ENCODE results near the gene MAPK6.
"Not testable (repeated sequence)": the region's sequence is repeated elsewhere in the genome, so short reads cannot be mapped to it uniquely, and the experiment has no call there.

Gene MAPK6

DNA sequence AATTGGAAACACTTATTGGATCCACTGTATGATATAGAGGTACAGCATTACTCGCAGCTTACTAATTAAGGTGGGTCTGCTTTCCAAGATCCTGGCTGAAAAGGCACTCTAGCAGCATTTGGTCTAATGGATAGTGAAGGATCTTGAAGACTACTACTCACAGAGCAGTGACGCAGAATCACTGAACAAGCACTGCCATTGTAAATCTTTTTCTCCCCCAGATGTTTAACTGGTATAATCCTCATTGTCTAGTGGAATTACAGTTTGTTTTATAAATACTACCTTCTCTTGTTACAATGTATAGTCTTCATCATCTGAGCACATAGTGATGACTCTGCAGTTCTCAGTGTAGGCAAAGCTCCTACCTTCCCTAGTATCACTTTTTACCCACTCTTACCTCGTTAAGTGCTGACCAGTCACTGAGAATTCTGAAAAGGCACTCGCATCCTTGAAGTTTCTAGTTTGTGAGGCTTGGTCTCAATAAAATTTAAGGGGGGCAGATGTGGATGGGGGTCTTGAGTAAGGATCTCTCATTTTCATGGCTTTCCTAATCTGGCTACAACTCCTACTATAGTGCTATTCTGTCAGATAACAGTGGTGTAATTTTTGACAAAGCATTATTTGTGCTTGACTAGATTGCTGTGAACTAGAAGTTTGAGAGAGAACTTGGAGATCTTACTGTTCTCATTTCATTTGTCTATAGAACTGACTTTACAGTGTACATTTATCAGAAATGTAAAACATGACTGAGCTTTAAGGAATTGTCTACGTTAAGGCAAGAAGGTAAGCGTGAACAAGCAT, 23.2 kb downstream of the MAPK6 start:
- TF ChIP-seq, protein P1, sequence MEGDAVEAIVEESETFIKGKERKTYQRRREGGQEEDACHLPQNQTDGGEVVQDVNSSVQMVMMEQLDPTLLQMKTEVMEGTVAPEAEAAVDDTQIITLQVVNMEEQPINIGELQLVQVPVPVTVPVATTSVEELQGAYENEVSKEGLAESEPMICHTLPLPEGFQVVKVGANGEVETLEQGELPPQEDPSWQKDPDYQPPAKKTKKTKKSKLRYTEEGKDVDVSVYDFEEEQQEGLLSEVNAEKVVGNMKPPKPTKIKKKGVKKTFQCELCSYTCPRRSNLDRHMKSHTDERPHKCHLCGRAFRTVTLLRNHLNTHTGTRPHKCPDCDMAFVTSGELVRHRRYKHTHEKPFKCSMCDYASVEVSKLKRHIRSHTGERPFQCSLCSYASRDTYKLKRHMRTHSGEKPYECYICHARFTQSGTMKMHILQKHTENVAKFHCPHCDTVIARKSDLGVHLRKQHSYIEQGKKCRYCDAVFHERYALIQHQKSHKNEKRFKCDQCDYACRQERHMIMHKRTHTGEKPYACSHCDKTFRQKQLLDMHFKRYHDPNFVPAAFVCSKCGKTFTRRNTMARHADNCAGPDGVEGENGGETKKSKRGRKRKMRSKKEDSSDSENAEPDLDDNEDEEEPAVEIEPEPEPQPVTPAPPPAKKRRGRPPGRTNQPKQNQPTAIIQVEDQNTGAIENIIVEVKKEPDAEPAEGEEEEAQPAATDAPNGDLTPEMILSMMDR (IDR thresholded peaks at IDR 0.05; ENCODE audit: insufficient read depth, low read depth, low read length, missing control alignments) = no peak
- no peak overlapping the region for H3K4me3 ChIP-seq (ENCODE audit: low read length)
- peak; percentile 45 for DNase-seq (ENCODE audit: low read depth)

DNA sequence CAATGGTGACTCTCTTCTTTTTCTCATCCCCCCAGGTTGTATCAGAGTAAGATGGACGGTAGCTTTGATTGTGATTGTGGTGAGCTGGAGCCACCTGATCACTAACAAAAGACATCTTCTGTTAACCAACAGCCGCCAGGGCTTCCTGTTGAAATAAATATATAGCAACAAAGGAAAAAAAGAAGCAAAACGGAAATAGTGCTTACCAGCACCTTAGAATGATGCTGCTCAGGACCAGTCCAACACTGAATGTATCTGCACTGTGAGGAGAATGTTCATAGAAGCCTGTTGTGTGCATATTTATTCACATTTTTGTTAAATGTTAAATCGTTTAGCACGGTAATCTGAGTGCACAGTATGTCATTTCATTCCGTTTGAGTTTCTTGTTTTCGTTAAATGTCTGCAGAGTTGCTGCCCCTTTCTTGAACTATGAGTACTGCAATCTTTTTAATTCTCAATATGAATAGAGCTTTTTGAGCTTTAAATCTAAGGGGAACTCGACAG, 26.8 kb downstream of the MAPK6 start:
- not testable (repeated sequence) for DNase-seq (ENCODE audit: low read depth); H3K4me3 ChIP-seq (ENCODE audit: low read length)

DNA sequence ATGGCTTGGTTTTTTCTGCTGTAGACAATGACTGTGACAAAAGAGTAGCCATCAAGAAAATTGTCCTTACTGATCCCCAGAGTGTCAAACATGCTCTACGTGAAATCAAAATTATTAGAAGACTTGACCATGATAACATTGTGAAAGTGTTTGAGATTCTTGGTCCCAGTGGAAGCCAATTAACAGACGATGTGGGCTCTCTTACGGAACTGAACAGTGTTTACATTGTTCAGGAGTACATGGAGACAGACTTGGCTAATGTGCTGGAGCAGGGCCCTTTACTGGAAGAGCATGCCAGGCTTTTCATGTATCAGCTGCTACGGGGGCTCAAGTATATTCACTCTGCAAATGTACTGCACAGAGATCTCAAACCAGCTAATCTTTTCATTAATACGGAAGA, 27.5 kb downstream of the MAPK6 start:
- H3K4me3 ChIP-seq (ENCODE audit: low read length); DNase-seq (ENCODE audit: low read depth): not testable (repeated sequence)

DNA sequence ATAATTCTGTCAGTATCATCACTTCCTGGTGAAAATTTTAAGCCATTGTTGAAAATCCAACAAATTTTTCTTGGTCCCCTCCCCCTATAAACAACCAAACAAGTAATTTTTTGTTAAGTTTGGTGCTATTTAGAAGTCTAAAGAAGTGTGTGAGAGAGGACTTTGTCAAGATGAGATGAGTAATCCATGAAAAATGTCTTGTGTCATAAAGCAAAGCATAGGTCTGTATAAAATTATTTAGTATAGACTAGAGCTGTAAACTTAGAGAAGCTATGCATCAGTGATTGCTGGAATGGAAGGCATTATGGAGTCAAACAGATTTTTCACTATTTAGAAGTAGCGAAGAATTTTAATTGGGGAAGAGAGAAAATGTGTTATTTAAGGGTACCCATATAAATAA, 31.4 kb downstream of the MAPK6 start:
- H3K4me3 ChIP-seq (ENCODE audit: low read length) = no peak overlapping the region
- DNase-seq (ENCODE audit: low read depth) = peak; percentile 57
- TF ChIP-seq, protein P1 (IDR thresholded peaks at IDR 0.05; ENCODE audit: insufficient read depth, low read depth, low read length, missing control alignments) = no peak

DNA sequence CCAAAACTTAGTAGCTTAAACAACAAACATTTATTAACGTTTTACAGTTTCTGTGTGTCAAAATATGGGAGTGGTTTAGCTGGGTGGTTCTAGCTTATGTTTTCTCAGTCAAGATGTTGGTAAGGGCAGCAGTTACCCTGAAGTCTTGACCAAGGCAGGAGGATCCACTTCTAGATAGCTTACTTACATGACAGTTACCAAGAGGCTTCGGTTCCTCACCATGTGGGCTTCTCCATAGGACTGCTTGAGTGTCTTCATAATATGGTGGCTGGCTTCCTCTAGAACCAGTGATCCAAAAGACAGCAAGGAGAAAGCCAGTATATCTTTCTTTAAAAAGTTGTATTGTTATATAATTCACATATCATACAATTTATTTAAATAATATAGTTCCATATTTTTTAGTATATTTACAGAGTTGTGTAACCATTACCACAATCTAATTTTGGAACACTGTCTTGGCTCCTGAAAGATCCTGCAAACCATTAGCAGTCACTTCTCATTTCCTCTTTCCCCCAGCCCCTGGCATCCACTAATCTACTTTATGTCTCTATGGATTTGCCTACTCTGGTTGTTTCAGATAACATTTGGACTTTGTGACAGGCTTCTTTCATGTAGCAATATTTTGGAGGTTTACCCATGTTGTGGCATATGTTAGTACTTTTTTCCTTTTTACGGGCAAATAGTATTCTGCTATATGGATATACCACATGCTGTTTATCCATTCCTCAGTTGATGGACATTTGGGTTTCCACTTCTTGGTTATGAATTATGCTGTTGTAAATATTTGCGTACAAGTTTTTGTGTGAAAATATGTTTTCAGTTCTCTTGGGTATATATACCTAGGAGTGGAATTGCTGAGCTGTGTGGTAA, 33.3 kb downstream of the MAPK6 start:
- H3K4me3 ChIP-seq (ENCODE audit: low read length) = no peak overlapping the region
- TF ChIP-seq, protein P1 (IDR thresholded peaks at IDR 0.05; ENCODE audit: insufficient read depth, low read depth, low read length, missing control alignments) = no peak
- DNase-seq (ENCODE audit: low read depth) = no peak

DNA sequence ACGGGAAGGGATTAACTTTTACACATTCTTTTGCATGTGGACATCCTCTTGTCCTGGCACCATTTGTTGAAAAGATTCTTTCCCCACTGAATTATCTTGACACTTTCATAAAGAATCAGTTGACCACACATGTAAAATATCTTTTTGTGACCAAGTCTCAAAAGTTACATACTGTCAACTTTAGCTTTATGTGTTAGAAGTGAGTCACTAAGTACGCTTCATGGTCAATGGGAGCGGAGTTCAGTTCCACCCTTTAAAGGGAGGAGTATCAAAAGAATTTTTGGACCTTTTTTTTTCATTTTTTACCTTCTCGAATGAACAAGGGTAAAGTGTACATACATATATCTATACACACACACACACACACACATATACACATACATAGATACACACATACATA, 35.4 kb downstream of the MAPK6 start:
- no peak overlapping the region for H3K4me3 ChIP-seq (ENCODE audit: low read length)
- TF ChIP-seq, protein P1 (IDR thresholded peaks at IDR 0.05; ENCODE audit: insufficient read depth, low read depth, low read length, missing control alignments) = no peak
- no peak for DNase-seq (ENCODE audit: low read depth)

DNA sequence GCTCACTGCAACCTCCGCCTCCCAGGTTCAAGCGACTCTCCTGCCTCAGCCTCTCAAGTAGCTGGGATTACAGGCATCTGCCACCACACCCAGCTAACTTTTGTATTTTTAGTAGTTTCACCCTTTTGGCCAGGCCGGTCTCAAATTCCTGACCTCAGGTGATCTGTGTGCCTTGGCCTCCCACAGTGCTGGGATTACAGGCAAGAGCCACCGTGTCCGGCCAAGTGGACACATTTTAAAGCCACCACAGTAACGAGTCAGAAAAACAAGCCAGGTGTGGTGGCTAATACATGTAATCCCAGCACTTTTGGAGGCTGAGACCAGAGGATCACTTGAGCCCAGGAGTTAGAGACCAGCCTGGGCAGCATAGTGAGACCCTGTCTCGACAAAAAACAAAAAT, 35.8 kb downstream of the MAPK6 start:
- H3K4me3 ChIP-seq (ENCODE audit: low read length); DNase-seq (ENCODE audit: low read depth): not testable (repeated sequence)

DNA sequence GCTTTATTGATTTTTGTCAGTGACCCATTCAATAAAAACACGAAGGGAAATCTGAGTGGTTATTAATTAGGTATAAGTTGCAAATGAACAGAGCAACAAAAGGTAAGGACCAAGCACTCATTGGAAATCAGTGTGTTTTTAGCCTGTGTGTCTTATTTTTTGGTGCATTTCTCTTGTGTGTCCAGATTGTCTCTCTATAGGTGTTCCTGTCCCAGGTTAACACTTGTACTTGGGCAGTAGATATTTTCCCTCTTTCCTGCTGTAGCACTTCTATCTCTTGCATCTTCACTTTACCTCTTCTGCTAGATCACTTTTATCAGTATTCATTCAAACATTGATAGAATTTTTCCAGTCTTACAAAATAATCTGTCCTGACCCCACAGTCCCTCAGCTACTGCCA, 37.0 kb downstream of the MAPK6 start:
- H3K4me3 ChIP-seq (ENCODE audit: low read length) = no peak overlapping the region
- TF ChIP-seq, protein P1 (IDR thresholded peaks at IDR 0.05; ENCODE audit: insufficient read depth, low read depth, low read length, missing control alignments) = no peak
- no peak for DNase-seq (ENCODE audit: low read depth)
